ENCODE measurements around the gene CAPN2.
"Not testable (repeated sequence)": the region's sequence is repeated elsewhere in the genome, so short reads cannot be mapped to it uniquely, and the experiment has no call there.

The CAPN2 gene

GRCh38 chr1:223803211-223803610 is 90.9 kb downstream of the CAPN2 start:
- Histone ChIP-seq H3K27me3 (ENCODE audit: control insufficient read depth in 2 of 2, insufficient read depth in 2 of 2, low read length in 2 of 2) (no peaks in the 10 kb centered on the region), H3K27ac (ENCODE audit: low read depth in 2 of 2, low read length in 2 of 2) (no peak overlapping the region), H3K4me3 (ENCODE audit: low read length in 2 of 2) (no peak overlapping the region), H3K9me3 (ENCODE audit: control insufficient read depth in 2 of 2, low read length in 2 of 2) (no peaks in the 10 kb centered on the region), H3K4me1 (ENCODE audit: control insufficient read depth in 2 of 2, insufficient read depth in 2 of 2, low read length in 2 of 2) (no peaks in the 10 kb centered on the region), H3K36me3 (ENCODE audit: control insufficient read depth in 2 of 2, insufficient read depth in 2 of 2, low read length in 2 of 2) (peaks cover 45 to 59% of the 10 kb centered on the region in 2 donors), H3K9ac (ENCODE audit: low read depth in 1 of 2, low read length in 2 of 2) (no peak overlapping the region)

- not testable (repeated sequence) for H3K27ac ChIP-seq (ENCODE audit: low read depth in 2 of 2, low read length in 2 of 2); H3K9me3 ChIP-seq (ENCODE audit: control insufficient read depth in 2 of 2, low read length in 2 of 2); H3K4me1 ChIP-seq (ENCODE audit: control insufficient read depth in 2 of 2, insufficient read depth in 2 of 2, low read length in 2 of 2); H3K4me3 ChIP-seq (ENCODE audit: low read length in 2 of 2); H3K27me3 ChIP-seq (ENCODE audit: control insufficient read depth in 2 of 2, insufficient read depth in 2 of 2, low read length in 2 of 2); H3K9ac ChIP-seq (ENCODE audit: low read depth in 1 of 2, low read length in 2 of 2)
- peaks cover 22 to 29% of the 10 kb centered on the region in 2 donors for H3K36me3 ChIP-seq (ENCODE audit: control insufficient read depth in 2 of 2, insufficient read depth in 2 of 2, low read length in 2 of 2)
Measured at GRCh38 chr1:223809905-223810304, 97.6 kb downstream of the CAPN2 start.

- H3K9ac ChIP-seq (ENCODE audit: low read depth in 1 of 2, low read length in 2 of 2), result no peak overlapping the region
- H3K4me1 ChIP-seq (ENCODE audit: control insufficient read depth in 2 of 2, insufficient read depth in 2 of 2, low read length in 2 of 2), result no peaks in the 10 kb centered on the region
- no peak overlapping the region for H3K27ac ChIP-seq (ENCODE audit: low read depth in 2 of 2, low read length in 2 of 2)
- no peak overlapping the region for H3K4me3 ChIP-seq (ENCODE audit: low read length in 2 of 2)
- H3K36me3 ChIP-seq (ENCODE audit: control insufficient read depth in 2 of 2, insufficient read depth in 2 of 2, low read length in 2 of 2), result peaks cover 20 to 23% of the 10 kb centered on the region in 2 donors
- no peaks in the 10 kb centered on the region for H3K9me3 ChIP-seq (ENCODE audit: control insufficient read depth in 2 of 2, low read length in 2 of 2)
- no peaks in the 10 kb centered on the region for H3K27me3 ChIP-seq (ENCODE audit: control insufficient read depth in 2 of 2, insufficient read depth in 2 of 2, low read length in 2 of 2)
Measured at GRCh38 chr1:223810586-223810985, 98.2 kb downstream of the CAPN2 start.

GRCh38 chr1:223811634-223812101 is 99.3 kb downstream of the CAPN2 start:
- Histone ChIP-seq H3K4me1 (ENCODE audit: control insufficient read depth in 2 of 2, insufficient read depth in 2 of 2, low read length in 2 of 2) (no peaks in the 10 kb centered on the region), H3K9ac (ENCODE audit: low read depth in 1 of 2, low read length in 2 of 2) (no peak overlapping the region), H3K9me3 (ENCODE audit: control insufficient read depth in 2 of 2, low read length in 2 of 2) (no peaks in the 10 kb centered on the region), H3K27ac (ENCODE audit: low read depth in 2 of 2, low read length in 2 of 2) (no peak overlapping the region), H3K36me3 (ENCODE audit: control insufficient read depth in 2 of 2, insufficient read depth in 2 of 2, low read length in 2 of 2) (peaks cover 13 to 18% of the 10 kb centered on the region in 2 donors), H3K4me3 (ENCODE audit: low read length in 2 of 2) (no peak overlapping the region), H3K27me3 (ENCODE audit: control insufficient read depth in 2 of 2, insufficient read depth in 2 of 2, low read length in 2 of 2) (no peaks in the 10 kb centered on the region)

GRCh38 chr1:223813645-223814044 is 101.3 kb downstream of the CAPN2 start:
- Histone ChIP-seq H3K4me3 (ENCODE audit: low read length in 2 of 2) (no peak overlapping the region), H3K9ac (ENCODE audit: low read depth in 1 of 2, low read length in 2 of 2) (no peak overlapping the region), H3K4me1 (ENCODE audit: control insufficient read depth in 2 of 2, insufficient read depth in 2 of 2, low read length in 2 of 2) (no peaks in the 10 kb centered on the region), H3K27ac (ENCODE audit: low read depth in 2 of 2, low read length in 2 of 2) (no peak overlapping the region), H3K27me3 (ENCODE audit: control insufficient read depth in 2 of 2, insufficient read depth in 2 of 2, low read length in 2 of 2) (no peaks in the 10 kb centered on the region), H3K9me3 (ENCODE audit: control insufficient read depth in 2 of 2, low read length in 2 of 2) (no peaks in the 10 kb centered on the region), H3K36me3 (ENCODE audit: control insufficient read depth in 2 of 2, insufficient read depth in 2 of 2, low read length in 2 of 2) (peaks cover 13 to 17% of the 10 kb centered on the region in 2 donors)

- Histone ChIP-seq H3K27ac (ENCODE audit: low read depth in 2 of 2, low read length in 2 of 2) (no peak overlapping the region), H3K36me3 (ENCODE audit: control insufficient read depth in 2 of 2, insufficient read depth in 2 of 2, low read length in 2 of 2) (peaks cover 12 to 16% of the 10 kb centered on the region in 2 donors), H3K4me3 (ENCODE audit: low read length in 2 of 2) (no peak overlapping the region)
Measured at GRCh38 chr1:223815020-223815853, 102.9 kb downstream of the CAPN2 start.

GRCh38 chr1:223815865-223816264 is 103.5 kb downstream of the CAPN2 start:
- H3K4me3 ChIP-seq (ENCODE audit: low read length in 2 of 2), result no peak overlapping the region
- H3K36me3 ChIP-seq (ENCODE audit: control insufficient read depth in 2 of 2, insufficient read depth in 2 of 2, low read length in 2 of 2), result peaks cover 12 to 16% of the 10 kb centered on the region in 2 donors
- H3K27me3 ChIP-seq (ENCODE audit: control insufficient read depth in 2 of 2, insufficient read depth in 2 of 2, low read length in 2 of 2), result no peaks in the 10 kb centered on the region
- no peaks in the 10 kb centered on the region for H3K9me3 ChIP-seq (ENCODE audit: control insufficient read depth in 2 of 2, low read length in 2 of 2)
- H3K9ac ChIP-seq (ENCODE audit: low read depth in 1 of 2, low read length in 2 of 2), result no peak overlapping the region
- H3K4me1 ChIP-seq (ENCODE audit: control insufficient read depth in 2 of 2, insufficient read depth in 2 of 2, low read length in 2 of 2), result no peaks in the 10 kb centered on the region
- H3K27ac ChIP-seq (ENCODE audit: low read depth in 2 of 2, low read length in 2 of 2), result no peak overlapping the region

More at GRCh38 chr1:223815020-223815853, 102.9 kb downstream of the CAPN2 start:
- no peaks in the 10 kb centered on the region for H3K27me3 ChIP-seq (ENCODE audit: control insufficient read depth in 2 of 2, insufficient read depth in 2 of 2, low read length in 2 of 2)
- H3K9me3 ChIP-seq (ENCODE audit: control insufficient read depth in 2 of 2, low read length in 2 of 2), result no peaks in the 10 kb centered on the region
- no peaks in the 10 kb centered on the region for H3K4me1 ChIP-seq (ENCODE audit: control insufficient read depth in 2 of 2, insufficient read depth in 2 of 2, low read length in 2 of 2)
- no peak overlapping the region for H3K9ac ChIP-seq (ENCODE audit: low read depth in 1 of 2, low read length in 2 of 2)

- H3K9ac ChIP-seq (ENCODE audit: low read depth in 1 of 2, low read length in 2 of 2); H3K4me3 ChIP-seq (ENCODE audit: low read length in 2 of 2); H3K9me3 ChIP-seq (ENCODE audit: control insufficient read depth in 2 of 2, low read length in 2 of 2); H3K4me1 ChIP-seq (ENCODE audit: control insufficient read depth in 2 of 2, insufficient read depth in 2 of 2, low read length in 2 of 2); H3K27me3 ChIP-seq (ENCODE audit: control insufficient read depth in 2 of 2, insufficient read depth in 2 of 2, low read length in 2 of 2); H3K27ac ChIP-seq (ENCODE audit: low read depth in 2 of 2, low read length in 2 of 2): not testable (repeated sequence)
- peaks cover 15 to 16% of the 10 kb centered on the region in 2 donors for H3K36me3 ChIP-seq (ENCODE audit: control insufficient read depth in 2 of 2, insufficient read depth in 2 of 2, low read length in 2 of 2)
Measured at GRCh38 chr1:223817265-223817664, 104.9 kb downstream of the CAPN2 start.

GRCh38 chr1:223819730-223820514 is 107.6 kb downstream of the CAPN2 start:
- H3K9me3 ChIP-seq (ENCODE audit: control insufficient read depth in 2 of 2, low read length in 2 of 2), result no peaks in the 10 kb centered on the region
- H3K36me3 ChIP-seq (ENCODE audit: control insufficient read depth in 2 of 2, insufficient read depth in 2 of 2, low read length in 2 of 2), result peaks cover 3% of the 10 kb centered on the region in 2 donors
- H3K9ac ChIP-seq (ENCODE audit: low read depth in 1 of 2, low read length in 2 of 2), result no peak overlapping the region
- H3K27ac ChIP-seq (ENCODE audit: low read depth in 2 of 2, low read length in 2 of 2), result no peak overlapping the region
- H3K27me3 ChIP-seq (ENCODE audit: control insufficient read depth in 2 of 2, insufficient read depth in 2 of 2, low read length in 2 of 2), result no peaks in the 10 kb centered on the region
- H3K4me3 ChIP-seq (ENCODE audit: low read length in 2 of 2), result no peak overlapping the region
- no peaks in the 10 kb centered on the region for H3K4me1 ChIP-seq (ENCODE audit: control insufficient read depth in 2 of 2, insufficient read depth in 2 of 2, low read length in 2 of 2)

GRCh38 chr1:223820515-223820858 is 108.1 kb downstream of the CAPN2 start:
- Histone ChIP-seq H3K36me3 (ENCODE audit: control insufficient read depth in 2 of 2, insufficient read depth in 2 of 2, low read length in 2 of 2) (peaks cover 3% of the 10 kb centered on the region in 2 donors), H3K4me1 (ENCODE audit: control insufficient read depth in 2 of 2, insufficient read depth in 2 of 2, low read length in 2 of 2) (peaks cover 0 to 3% of the 10 kb centered on the region in 2 donors), H3K4me3 (ENCODE audit: low read length in 2 of 2) (no peak overlapping the region), H3K27ac (ENCODE audit: low read depth in 2 of 2, low read length in 2 of 2) (no peak overlapping the region), H3K9ac (ENCODE audit: low read depth in 1 of 2, low read length in 2 of 2) (no peak overlapping the region), H3K9me3 (ENCODE audit: control insufficient read depth in 2 of 2, low read length in 2 of 2) (no peaks in the 10 kb centered on the region), H3K27me3 (ENCODE audit: control insufficient read depth in 2 of 2, insufficient read depth in 2 of 2, low read length in 2 of 2) (no peaks in the 10 kb centered on the region)

All from mucosa of rectum (tissue), 2 donors.